ENCODE measurements around the gene IL16.
"Not testable (repeated sequence)": the region's sequence is repeated elsewhere in the genome, so short reads cannot be mapped to it uniquely, and the experiment has no call there.

The IL16 gene

DNA sequence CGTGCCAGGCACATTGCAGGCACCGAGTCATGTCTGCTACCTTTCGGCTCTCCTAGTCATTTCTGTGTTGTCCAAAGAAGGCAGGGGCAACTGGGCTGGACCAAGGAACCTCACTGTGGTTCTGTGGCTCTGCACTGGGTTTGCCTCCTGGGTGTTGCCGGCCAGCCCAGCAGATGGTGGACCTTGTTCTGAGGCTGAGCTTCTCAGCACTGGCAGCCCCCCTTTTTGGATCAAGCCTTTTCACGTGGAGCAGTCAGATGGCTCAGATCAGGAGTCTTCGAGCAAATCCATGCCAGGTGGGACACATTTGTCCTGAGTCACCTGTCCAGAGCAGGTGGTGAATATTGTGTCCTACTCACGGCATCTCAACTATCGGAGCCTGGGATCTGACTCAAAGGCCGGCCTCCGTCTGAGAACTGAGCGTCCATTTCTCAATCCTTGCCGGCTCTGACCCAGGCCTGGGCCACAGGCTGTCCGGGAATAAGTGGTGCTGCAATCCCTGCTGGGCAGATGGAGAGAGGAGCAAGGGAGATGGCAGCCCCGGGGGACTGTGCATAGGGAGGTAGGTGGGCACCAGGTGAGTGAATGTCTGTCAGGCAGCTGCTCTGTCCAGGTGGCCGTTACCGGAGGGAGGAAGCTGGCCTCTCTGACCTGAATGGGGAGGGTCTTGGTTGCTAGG lies at the start of gene IL16:
TSS of gene IL16 (plus strand) at position 304 of the 679 bp plus-strand sequence. CDS start 28,521 bp downstream, outside the sequence.
- DNase-seq, result no peak

DNA sequence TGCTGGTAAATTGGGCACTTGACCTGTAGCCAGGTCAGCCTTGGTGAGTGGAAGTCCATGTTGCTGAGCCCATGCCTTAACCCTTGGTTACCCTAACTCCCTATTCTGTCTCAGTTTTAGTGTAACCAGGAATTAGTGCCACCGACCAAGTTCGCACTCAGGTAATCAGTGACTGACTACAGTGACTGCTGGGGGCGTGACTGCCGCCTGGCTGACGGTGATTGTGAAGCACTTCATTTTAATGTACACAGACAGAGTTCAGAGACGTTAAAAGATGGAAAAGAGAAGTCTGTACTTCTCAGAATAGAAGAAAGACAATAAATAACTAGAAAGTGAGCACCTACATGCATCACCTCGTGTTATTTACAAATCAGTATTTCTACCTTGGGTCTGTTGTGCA lies 45.3 kb upstream of the IL16 start:
- no peak for DNase-seq

DNA sequence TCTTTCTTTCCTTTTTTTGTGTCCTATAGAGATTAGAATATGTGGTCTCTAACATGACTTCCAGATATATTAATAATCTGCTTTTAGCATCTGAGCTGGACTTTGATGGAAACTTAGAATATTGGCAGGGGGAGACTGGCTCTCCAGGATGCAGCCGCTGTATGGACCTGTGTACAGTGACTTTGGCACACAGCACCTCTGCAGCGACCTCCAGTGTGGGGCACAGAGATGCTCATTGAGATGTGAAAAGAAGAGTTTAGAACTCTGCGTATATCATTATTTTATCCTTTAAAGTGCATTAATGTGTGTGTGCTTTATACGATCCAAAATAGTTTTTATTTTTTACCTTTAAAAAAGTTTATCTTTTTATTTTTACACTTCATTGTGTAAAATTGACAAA lies 44.3 kb upstream of the IL16 start:
- DNase-seq, result no peak

DNA sequence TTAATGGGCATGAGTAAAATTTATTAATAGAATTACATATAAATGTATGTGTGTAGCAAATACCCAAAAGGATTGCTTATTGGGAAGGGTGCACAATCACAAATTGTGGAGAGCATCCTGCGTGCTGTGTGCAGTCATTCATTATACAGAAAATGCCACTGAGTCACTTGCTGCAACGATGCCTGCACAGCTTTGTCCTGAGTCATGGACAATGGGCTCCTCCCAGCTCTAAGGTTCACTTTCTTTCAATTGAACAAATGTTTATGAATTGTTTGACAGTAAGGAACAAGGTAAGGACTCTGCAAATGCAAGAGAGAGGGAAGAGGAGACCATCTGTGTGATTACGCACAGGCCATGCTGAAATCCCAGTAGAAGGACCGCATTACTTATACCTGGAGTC lies 43.9 kb upstream of the IL16 start:
- DNase-seq, result no peak

DNA sequence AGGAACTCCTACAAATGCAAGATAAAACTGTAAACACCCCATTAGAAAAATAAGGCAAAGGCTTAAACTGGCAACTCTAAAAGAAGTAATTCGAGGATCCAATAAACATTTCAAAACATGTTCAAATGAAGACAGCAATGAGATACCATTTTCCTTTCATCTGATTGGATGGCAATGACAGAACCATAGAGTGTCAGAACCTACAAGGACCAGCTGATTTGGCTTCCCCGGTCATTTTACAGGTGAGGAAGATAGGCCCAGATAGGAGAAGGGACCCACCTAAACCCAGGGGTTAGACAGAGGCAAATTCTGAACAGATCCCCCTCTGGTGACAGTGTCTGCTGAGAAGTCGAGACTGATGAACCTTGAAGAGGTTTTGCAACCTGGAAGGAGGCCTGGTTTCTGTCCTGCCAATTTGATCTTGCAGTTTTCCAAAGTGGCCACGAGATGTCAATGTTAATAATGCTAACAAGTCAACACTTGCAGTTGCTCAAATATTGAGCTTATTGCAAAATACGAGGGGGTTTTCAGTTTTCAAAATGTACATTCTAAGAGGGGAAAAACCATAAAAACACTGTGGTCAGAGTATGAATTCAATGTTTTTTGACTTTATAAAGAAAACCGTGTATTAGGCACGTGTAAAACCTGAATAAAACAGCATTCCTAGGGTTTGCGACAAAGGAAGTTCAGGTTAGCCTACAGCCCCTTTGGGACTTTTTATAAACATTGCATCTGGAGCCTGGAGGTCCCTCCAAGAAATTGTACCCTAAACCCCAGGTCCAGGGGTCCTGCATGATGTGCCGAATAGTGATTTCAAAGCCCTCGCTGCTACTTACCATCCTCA lies 41.1 kb upstream of the IL16 start:
- no peak for DNase-seq

DNA sequence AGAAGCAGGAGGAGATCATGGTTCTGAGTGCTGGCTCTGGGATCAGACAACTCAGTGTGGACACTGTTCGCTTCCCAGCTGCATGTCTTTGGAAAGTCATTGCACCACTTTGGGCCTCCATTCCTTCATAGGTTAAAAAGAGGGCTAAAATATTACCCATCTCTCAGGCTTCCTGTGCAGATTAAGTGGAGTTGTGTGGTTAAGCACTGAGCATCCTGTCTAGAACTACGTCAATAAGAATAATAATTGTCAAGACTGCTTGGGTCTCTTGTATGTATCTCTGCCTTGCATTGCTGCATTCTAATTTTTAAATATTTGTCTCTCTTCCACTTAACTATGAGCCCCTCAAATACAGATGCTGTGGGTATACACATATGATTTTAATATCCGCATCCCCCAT lies 40.4 kb upstream of the IL16 start:
- no peak for DNase-seq

DNA sequence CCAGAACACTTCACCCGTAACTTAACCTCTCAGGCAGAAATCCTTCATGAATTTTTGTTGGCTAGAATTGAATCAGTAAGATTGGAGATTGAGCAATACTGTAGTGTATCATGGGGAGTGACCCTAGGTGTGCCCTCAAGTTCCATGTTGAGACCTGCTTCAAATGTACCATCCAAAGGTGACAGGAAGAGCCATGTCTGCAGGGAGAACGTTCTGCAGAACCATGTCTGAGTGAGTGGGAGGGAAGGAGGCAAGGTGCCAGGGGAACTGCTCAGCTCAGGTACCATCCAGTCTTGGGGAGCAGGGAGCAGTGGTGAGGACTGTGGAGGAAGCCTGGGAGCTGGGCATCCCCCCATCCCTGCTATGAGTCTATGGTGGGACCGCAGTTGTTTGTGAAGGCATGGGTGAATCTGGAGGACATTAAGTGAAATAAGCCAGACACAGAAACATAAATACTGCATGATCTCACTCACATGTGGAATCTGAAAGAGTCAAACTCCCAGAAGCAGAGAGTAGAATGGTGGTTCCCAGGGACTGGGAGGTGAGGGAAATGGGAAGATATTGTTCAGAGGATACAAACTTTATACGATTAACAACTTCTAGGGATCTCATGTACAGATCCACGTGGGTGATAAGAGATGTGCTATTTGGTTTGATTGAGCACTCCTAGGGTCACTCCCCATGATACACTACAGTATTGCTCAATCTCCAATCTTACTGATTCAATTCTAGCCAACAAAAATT lies 39.3 kb upstream of the IL16 start:
- DNase-seq, result no peak

DNA sequence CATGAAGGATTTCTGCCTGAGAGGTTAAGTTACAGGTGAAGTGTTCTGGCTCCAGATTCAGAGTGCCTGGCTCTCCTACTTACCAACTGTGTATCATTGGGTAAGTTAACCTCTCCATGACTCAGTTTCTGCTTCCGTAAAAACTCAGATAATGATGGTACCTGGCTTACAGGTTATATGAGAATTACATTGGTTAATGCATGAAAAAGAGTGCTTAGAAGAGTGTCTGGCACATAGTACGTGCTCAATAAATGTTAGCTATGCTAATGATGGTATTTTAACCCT lies 38.8 kb upstream of the IL16 start:
- DNase-seq, result no peak

DNA sequence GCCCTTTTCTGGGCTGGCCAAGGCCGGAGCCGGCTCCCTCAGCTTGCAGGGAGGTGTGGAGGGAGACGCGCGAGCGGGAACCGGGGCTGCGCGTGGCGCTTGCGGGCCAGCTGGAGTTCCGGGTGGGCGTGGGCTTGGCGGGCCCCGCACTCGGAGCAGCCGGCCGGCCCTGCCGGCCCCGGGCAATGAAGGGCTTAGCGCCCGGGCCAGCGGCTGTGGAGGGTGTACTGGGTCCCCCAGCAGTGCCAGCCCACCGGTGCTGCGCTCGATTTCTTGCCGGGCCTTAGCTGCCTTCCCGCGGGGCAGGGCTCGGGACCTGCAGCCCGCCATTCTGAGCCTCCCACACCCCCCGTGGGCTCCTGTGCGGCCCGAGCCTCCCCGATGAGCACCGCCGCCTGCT lies 38.1 kb upstream of the IL16 start:
- not testable (repeated sequence) for DNase-seq

DNA sequence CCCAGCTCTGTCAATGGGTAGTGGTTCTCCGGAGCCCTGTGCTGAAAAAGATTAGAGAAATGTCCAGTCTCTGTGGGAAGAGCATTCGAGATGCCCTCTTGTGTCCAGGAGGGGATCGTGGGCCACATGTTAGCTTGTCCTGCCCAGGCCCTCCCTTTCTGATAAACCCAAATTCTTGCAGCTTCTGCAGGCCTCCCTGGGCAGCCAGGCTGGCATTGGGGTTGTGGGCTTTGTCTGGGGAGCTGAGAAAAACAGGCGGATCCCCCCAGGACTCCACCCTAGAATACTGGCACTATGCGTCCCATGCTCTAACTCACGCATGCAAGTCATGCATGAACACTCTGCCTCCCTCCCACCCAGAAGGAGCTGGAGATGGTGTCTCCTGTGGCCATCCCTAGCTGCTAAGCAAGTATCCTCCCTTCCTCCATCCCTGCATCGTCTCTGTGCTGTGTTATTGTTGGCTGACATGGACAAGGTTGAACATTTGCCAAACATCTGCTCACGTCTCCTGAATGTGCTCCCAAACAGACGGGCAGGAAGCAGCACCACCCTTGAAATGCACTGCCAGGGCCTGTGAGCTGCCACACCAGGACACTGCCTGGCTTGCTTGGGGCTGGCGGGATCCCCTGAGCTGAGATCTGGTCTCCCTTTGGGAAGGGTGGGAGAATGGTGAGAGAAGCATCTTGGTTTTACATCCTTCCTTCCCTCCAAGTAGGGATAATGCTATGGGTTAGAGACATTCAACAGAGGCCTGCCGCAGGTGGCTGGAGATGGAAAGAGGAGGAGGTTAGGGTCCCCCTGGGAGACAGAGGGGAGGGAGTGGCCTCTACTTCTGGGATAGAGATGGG lies 36.1 kb upstream of the IL16 start:
- DNase-seq, result no peak

DNA sequence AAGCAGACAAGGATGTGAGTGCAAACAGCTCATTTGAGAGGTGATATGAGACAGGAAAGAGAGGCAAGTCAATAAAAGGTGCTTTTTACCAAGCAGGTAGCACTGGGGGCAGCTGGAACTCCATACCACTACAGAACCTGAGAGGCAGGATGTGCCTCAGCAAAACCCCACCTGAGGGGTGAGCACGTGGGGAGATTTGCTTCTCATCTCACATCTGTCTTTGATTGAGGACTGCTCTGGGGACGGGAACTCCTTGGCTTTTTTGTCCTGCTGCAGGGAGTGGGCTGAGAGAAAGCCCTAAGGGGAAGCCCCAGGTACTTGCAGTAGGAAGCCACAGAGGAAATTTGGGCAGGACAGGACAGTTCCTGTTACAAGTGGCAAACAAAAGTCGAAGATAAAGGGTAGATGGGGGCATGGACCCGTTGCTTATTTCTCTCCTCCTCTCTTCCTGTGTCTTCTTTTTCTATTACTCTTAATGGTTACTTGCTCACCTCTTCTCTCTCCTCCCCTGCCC lies 35.5 kb upstream of the IL16 start:
- DNase-seq, result no peak

DNA sequence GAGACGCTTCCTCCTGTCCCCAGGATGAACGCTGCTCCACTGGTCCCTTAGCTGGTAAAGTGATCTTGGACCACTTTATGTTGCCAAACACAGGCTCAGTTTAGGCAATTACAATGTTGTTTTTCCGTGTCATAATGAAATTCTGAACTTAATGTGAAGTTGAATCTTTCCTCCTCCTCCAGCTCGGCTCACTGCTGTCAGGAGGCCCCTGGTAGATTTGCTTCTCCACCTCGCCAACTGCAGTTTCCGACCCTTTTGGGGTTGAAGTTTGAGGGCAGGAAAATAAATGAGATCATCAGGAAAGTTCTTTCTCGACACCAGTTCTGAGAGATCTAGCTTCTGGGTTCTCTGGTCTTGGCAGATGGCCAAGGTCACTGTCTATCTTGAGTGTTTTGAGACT lies 34.8 kb upstream of the IL16 start:
- no peak for DNase-seq

DNA sequence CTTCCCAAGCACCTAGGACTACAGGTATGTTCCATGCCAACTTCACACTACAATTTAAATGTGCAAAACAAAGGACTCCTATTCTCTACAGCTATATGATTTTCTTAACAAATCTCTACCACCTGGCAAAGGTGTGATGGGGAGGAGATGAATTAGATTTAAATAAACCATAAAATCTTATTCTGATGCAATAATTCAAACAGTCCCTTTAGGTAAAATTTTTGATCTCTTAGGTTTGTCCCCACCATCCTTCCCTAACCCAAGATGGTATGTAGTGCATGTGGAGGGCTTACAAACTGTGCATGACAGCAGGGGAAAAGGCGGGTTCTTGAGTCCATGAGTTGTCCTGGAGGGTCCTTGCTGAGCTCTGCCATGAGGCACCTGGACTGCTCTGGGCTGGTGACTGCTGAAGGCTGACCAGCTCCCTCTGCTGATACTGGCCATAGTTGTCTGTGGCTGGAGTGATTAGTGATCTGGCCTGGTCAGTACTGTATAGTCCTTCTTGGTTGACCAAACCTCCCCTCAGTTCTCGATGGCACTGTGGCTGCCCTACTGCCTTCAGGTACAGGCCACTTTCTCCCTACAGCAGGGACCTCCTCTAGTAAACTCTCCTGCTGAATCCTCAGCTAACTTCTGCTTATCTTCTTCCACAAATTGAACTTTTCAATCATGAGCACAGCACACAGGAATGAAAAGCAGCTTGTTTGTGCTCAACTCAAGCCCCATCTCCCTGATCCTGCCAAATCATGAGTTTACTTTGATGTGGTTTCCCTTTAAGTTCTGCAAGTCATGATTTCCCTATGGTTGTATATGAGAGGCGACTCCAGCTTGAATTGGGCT lies 32.5 kb upstream of the IL16 start:
- no peak for DNase-seq

DNA sequence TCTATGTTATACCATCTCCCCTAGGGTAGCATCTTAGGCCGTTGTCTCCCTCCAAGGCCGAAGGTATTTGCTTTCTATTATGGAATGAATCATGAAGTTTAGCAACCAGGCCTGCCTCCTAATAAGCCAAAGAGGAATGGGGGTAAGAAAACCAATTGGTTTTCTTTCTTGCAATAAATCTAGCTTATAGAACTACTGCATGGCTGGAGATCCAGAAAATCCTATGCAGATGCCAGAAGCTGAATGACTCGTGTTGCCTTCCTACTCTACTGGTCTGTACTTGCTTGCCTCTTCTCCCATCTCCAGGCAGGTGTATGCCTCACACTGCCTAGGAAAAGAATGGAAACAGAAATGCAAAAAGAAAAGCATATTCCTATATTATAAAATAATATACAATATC lies 31.1 kb upstream of the IL16 start:
- no peak for DNase-seq

DNA sequence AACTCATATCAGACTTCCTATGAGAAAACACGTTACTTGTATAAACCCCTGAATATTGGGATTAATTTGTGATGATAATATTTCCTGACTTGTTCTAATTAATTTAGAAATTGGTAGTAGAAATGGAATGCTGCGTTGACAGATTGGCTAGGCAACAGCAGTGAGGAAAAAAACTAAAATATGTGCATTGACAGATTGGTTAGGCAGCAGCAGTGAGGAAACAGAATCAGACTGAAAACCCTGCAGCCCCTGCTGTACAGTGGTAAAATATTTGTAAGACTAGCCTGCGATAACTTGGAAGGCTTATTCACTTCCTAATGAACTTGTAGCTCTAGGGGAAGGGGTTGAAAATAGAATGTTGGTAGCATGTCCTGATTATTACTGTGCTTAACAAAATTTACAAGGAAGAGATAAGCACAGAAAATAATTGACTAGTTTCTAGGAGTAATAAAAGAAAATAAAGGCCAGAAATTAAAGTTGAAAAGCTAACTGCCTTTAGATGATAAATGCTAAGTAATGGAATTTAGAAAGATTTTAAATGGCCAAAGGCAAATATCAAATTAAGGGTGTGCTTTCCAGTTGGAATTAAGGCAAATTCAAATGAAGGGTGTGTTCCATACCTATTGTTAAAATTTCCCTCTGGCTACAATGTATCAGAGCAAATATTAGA lies 29.9 kb upstream of the IL16 start:
- DNase-seq, result no peak

DNA sequence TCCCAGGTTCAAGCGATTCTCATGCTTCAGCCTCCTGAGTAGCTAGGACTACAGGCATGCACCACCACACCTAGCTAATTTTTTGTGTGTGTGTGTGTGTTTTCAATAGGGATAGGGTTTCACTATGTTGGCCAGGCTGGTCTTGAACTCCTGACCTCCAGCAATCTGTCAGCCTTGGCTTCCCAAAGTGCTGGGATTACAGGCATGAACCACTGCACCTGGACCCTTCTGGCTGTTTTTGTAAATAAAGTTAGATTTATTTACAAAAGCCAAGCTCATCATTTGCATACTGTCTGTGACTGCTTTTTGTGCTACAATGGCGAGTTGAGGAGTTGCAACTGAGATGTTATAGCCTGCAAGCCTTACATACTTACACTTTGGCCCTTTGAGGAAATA lies 28.6 kb upstream of the IL16 start:
- DNase-seq, result no peak

DNA sequence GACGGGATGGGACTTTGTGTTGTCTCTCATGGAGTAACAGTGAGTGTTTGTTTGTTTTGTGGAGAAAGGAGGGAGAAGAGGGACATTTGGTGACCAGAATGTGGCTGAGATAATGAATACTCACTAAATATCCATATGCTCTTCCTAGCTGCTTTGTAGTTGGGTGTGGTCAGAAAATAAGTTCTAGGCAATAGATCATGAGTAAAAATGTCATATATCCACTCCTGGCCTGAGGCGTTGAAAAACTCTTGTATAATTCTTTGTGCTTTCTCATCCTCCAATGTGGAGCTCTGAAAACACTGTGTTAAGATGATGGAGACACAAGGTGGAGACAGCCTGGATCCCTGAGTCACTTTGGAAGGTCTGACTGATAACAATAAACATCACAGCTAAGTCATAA lies 28.0 kb upstream of the IL16 start:
- DNase-seq, result no peak

DNA sequence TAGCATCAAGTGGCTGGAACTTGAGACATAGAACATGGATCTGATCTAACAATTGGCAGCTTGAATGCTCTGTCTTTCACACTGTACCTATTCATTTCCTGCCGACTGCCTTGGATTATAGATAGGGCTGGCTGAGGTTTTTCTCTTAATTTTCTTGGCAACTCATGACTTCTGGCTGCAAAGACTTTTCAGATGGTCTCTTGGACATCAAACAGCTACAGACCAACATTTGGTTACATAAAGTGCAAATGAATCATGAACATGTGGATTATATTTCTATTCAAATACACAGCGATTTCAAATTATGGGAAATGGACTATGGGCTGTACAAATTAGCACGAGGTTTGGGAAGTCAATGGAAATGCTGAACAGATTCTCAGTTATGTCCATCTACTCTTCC lies 26.2 kb upstream of the IL16 start:
- no peak for DNase-seq

DNA sequence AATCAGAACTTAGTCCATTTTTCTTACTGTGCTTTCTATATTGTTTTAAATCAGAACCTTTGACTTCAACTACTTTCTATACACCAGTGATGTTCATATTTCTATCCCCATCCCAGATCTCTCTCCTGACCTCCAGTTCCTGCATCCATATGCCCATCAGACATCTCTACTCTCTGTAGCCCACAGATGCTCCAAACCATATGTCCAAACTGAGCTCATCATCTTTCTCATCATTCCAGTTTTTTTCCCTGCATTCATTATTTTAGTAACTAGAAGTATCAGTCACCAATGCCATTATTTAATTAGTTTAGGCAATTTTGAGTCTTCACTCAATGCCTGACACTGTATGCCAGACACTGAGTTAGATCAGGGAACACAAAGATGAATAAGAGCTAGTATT lies 25.4 kb upstream of the IL16 start:
- no peak for DNase-seq

DNA sequence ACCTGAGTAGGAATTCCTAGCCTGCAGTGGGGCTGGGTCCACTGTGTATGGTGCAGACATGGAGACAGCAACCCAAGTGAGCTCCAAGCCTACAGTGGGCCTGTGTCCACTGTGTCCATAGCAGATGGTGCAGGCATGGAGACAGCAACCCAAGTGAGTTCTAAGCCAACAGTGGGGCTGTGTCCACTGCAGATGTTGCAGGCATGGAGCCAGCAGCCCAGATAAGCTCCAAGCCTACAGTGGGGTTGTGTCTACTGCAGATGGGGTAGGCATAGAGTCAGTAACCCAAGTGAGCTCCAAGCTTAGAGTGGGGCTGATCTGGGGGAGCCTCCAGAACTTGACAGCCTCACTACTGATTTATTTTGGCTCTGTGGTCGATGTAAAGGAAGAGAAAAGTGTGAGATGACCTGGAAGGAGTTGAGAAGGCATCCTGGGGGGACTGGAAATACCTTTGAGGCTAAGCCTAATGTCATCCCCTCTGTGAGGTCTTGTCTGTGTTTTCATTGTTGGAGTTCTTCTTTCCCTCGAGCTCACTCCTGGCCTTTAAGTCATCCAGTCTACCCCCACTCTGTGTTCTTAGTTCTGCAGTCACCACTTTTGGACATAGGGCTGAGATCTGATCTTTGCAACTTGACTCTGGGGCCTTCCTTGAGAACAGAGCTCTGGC lies 22.4 kb upstream of the IL16 start:
- no peak for DNase-seq

DNA sequence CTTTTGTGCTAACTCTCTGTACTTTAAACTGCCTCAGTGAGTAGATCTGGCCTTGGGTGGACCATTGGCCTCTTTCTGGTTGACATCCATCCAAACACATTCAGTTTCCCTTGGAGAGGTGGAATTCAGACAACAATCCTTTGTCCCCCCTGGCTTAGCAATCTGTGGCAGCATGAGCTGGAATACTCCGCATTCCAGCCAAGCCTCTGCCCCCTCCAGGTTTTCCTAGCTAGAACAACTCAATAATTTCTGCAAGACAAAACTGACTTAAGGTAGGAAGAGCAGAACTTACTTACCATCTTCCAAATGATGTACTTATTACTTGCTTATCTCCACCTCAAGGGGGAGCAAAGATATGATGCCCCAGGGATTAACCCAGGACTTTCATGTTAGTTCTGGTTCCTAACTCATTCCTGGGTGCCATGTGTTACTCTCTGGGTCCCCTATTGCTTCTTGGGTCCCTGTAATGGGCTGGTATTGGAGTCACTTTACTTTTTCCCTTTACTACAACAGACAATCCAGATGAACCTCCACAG lies 21.8 kb upstream of the IL16 start:
- no peak for DNase-seq

Data from stimulated activated CD4-positive, alpha-beta T cell treated with anti-CD3 and anti-CD28 coated beads, Interleukin-4, amount 100 ng/mL, for 1 hour (primary cell).